GM18505 (cell line): Measurements from ENCODE around the gene ADAM15.

Source experiments
- ATAC-seq: cut with Tn5 transposase; IDR thresholded peaks from one replicate; pipeline ENCODE4 v1.9.1; 2021; ENCODE audit not compliant: unreplicated experiment
- POLR2A ChIP-seq: IDR thresholded peaks from 4 replicates; pipeline ENCODE4 v1.6.1; 2011; ENCODE audit warnings: borderline replicate concordance; ENCODE audit not compliant: insufficient read depth, insufficient read length; ENCODE audit errors: extremely low read depth

The ADAM15 gene

DNA sequence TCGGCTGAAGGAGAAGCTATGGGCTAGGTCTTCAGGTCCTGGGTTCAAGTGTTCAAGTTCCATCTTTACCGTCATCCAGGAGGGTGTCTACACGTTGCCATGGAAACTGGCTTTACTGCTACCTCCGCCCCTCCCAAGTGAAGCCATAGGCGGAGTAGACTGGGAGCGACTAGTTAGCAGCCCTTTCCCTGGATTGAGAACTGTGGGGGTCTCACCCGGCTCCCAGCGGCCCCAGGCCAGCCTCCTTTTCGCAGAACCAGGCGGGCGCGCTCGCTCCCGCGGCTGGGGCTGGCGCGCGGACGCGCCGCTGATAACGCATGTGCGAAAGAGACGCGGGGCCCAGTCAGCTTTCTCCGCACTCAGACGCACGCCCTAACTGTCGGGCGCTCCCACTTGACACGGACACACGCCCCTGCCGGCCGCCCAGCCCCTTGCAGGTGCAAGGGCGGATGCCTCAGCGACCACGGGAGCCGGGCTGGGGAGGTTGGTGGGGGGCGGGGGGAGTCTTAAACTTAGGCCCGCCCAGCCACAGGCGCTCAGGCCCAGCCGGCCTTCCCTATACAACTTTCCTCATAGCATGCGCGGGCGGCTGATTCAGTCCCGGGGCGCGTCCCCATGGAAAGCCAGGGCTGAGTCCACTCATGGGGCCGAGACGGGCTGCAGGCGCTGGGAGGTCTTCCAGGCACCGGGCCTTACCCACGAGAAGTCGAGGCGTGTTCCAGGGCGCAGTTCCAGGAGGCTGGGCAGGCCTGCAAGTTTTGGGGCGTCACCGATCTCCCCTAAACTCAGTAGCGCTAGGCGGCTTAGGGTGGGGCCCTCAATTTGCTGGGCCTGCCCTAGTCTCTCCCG lies 19.8 kb downstream of the ADAM15 start:
- TF ChIP-seq POLR2A: no peak
- peak; percentile 60 for ATAC-seq

- TF ChIP-seq POLR2A: no peak
- ATAC-seq: no peak
Measured at GRCh38 chr1:155071701-155072100, 20.6 kb downstream of the ADAM15 start.

DNA sequence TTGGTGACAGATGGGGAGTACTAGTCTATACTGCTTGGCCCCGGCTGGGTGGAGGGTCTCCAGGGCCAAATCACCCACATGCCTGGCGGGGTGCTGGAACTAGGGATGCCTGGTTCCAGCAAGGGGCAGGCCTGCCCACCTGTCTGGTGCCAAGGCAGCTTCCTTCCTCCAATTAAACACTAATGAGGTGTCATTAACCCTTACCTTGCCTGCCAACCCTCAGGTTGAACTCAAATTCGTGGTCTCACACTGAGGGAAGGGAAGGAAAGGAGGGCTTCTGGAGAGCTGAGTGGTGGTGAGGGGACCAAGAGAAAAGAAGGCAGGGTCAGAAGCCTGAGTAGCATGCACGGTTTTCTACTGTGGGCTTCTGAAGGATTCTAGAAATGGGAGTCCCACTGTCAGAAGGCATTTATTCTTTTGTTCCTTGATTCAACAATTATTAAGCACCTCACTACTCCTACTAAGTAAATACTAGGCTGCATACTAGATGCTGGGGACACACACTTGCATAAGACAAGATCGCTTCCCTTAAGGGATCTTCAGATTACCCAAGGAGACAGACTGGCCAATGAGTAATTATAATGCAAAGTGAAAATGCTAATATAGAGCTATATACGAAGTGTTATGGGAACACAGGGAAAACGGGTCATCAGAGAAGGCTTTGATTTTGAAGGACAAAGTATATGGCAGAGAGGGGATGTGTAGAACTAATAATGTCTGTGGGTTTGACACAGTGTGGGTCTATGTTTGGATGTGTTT lies 21.6 kb downstream of the ADAM15 start:
- no peak for ATAC-seq
- no peak for TF ChIP-seq POLR2A

DNA sequence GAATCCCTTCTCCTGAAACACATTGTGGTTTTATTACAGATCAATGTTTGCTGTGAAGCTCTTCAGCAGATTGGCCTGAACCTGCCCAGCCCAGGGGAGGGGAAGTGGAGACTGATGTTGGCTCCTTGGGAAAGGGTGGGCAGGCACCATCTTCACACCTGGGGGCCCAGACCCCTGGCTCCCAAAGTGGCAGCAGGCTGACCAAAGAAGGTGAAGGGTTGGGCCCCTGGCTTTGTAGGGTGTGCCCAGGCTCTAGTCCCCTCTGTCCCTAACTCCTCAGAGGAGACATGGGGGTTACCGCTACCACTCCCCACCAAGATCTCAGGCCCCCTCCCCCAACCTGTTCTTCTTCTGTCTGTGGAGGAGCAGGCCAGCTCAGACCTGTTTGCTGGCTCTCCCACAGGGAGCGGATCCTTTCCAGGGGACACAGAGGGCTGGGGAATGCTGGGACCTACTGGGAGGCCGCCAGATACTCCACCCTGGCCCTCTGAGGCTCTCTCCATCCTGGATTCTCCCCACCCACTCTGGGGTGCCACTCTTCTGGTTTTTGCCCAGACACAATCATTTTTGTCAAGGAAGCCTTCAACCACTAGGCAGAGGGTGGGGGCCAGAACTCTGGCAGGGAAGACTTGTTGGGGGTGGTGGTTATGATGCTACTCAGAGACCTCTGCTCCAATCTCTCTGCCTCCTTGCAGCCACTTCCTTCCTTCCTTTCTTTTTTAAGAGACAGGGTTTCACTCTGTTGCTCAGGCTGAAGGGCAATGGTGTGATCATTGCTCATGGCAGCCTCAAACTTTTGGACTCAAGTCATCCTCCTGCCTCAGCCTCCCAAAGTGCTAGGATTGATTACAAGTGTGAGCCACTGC lies 22.5 kb downstream of the ADAM15 start:
- no peak for TF ChIP-seq POLR2A

DNA sequence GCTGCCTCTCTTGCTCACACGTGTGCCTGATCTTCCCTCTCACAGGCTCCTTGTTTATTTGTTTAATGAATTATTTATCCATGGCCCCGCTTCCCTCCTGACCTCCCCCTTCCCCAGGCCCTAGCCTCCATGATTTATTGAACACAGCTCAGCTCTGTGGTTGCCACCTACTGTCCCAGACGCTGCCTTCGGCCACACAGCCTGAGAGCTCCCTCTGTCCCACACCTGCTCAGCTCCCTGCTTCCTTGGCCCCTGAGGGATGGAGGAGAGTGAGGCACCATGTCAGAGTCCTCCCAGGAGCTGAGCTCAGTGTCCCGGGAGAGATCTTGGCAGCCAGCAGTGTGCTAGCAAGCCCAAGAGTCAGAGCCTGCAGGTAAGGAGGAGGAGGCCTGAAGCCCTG lies 24.4 kb downstream of the ADAM15 start:
- no peak for ATAC-seq
- TF ChIP-seq POLR2A: no peak

More for the DNA sequence above, 22.5 kb downstream of the ADAM15 start:
- no peak for ATAC-seq

DNA sequence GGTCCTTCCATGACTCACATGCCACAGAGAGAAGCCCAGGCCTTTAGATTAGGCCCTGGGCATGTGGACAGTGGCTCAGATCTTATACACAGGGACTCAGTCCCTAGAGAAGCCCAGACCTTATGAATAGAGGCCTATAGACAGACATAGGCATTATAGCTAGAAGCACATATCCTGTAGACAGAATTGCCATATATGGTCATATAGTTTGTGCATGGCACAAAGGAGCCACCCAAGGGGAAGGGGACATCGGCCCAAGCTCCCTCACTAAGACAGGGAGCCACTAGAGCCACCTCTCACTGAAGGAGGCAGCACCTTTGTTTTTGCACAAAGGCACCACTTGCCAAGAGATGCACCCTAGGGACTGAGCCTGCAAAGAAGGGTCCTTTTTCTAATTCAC lies 25.3 kb downstream of the ADAM15 start:
- no peak for TF ChIP-seq POLR2A
- ATAC-seq: no peak

DNA sequence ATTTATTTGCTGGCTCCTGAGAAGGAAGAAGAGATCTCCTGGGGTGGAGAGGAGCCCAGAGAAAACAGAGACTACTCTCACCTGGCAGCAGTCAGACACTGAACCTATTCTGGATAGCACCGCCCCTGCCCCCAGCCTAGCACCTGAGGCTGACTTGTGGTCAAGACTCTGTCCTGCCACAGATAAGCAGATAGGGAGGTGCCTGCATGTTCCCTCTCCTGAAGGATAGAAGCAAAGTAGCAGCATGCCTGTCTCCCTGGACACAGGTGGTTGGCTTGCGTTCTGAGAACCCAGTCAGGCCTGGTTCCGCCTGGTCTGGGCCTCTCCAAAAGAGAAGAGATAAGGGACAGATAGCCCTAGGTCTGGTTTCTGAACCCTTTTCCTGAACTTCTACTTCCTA lies 26.2 kb downstream of the ADAM15 start:
- no peak for ATAC-seq
- no peak for TF ChIP-seq POLR2A

DNA sequence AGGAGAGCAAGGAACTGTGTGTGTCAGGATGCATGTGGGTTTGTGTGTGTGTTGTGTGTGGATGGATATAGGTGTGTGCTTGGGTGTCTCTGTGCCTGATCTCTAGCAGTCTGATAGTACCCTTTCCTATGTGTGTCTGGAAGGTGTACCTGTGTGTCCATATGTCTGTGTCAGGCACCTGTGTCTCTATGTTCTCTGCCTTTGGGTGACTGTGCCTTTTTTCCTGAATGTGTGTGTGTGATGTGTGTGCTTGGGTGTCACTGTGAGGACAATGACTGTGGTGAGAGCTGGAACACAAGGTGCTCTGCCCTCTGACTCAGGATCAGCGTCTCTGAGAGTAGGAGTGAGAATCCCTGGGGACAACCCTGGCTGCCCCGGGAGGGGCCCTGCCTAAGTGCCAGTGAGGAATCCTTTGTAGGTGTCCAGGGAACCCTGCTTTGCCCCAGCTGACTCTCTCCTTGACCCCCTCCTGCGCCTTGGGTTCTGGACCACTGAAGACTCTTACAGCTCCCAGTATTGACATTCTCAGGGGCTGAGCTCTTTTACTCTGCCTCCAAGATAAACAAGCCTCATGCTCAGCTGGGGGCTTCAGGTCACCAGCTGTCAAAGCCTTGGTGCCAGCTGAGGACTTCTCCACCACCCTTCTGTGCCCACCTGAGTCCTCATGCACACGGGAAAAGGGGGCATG lies 26.8 kb downstream of the ADAM15 start:
- ATAC-seq: no peak
- TF ChIP-seq POLR2A: no peak

DNA sequence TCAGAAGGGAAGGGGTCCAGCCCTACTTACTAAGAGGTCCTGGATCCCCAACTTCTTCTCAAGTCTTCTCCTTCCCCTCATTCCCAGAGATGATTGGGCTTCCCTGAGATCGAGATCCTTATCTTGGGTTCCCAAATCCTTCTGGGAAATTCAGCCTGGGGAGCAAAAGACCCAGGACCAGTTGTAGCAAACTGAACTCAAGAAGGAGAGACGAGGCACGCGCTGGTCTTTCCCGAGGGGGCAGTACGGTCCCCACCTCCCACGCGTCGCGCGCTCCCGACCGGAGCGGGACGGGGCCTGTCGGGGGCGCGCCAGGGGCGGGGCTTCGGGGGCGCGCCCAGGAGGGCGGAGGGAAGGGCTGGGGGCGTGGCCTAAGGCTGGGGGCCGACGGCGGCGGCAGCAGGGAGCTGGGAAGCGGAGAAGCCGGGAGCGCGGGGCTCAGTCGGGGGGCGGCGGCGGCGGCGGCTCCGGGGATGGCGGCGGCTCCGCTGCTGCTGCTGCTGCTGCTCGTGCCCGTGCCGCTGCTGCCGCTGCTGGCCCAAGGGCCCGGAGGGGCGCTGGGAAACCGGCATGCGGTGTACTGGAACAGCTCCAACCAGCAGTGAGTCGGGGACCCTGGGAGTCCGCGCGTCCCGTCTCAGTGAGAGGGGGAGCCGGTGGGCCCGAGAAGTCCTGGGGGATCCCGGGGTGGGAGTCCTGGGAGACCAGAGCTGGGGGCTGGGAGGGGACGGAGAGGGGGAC lies 27.5 kb downstream of the ADAM15 start, which contains the start of gene EFNA3:
EFNA3 (plus strand) TSS at position 369 of the 741 bp plus-strand sequence; CDS start at position 474, 105 bp downstream.
- ATAC-seq: no peak
- no peak for TF ChIP-seq POLR2A

DNA sequence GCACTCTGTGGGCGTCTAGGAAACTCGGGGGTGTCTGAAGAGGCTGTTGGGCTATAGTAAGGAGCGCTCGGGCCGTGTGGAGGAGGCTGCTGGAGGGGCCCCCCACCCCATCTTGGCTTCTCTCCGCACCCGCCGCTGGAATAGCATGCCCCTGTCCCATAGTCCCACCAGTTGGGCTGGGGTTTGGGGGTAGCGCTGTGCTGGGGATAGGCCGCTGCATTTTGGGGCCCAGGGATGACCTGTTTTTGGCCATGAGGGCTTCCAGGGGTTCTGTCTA lies 28.0 kb downstream of the ADAM15 start:
- TF ChIP-seq POLR2A: no peak
- no peak for ATAC-seq

GRCh38 chr1:155079487-155080311 lies 28.6 kb downstream of the ADAM15 start:
- ATAC-seq: no peak
- no peak for TF ChIP-seq POLR2A
